Measurements from ENCODE around the gene EIF4E1B. TPM values are rescaled to one million over a fixed set of nuclear protein-coding genes. Genes with fewer than 3 reads are reported as not detected.

Gene EIF4E1B
- polyA plus RNA-seq, 1 donor from 2014 or later: 0.82 TPM

DNA sequence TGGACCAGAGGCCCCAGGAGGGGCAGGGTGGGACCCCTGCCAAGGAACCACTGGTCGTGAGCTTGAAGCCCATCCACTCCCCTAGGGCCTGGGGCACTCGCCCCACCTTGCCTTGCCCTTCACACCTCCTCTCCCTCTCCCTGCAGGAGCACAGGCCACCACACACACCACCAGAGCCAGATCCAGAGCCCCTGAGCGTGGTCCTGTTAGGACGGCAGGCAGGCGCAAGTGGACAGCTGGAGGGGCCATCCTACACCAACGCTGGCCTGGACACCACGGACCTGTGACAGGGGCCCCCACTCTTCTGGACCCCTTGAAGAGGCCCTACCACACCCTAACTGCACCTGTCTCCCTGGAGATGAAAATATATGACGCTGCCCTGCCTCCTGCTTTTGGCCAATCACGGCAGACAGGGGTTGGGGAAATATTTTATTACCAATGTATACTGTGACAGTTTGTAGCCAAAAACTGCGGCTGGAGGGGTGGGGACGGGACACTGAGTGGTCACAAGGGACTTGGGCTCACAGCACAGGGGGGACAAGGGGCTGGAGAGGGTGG is 35.0 kb upstream of the EIF4E1B start:
- no peaks in the 10 kb centered on the region for H3K9me2 ChIP-seq (ENCODE audit: insufficient read depth, low read length)
- no peak overlapping the region for H3K27ac ChIP-seq (ENCODE audit: low read length)
- H2AFZ ChIP-seq (ENCODE audit: low read depth, low read length): no peak overlapping the region
- TF ChIP-seq RAD21 (conservative IDR thresholded peaks at IDR 0.05) (no peak), SMC3 (conservative IDR thresholded peaks at IDR 0.05; ENCODE audit: poor library complexity) (no peak), EZH2 (IDR thresholded peaks at IDR 0.05; ENCODE audit: borderline replicate concordance, insufficient read depth, low read length, poor library complexity, severe bottlenecking) (no peak), REST (IDR thresholded peaks at IDR 0.05; ENCODE audit: borderline replicate concordance) (no peak), EP300 (conservative IDR thresholded peaks at IDR 0.05; ENCODE audit: poor library complexity, severe bottlenecking) (no peak), TAF1 (IDR thresholded peaks at IDR 0.05; ENCODE audit: low read depth) (no peak), POLR2AphosphoS5 (IDR thresholded peaks at IDR 0.05) (no peak), MXI1 (conservative IDR thresholded peaks at IDR 0.05; ENCODE audit: poor library complexity, severe bottlenecking) (no peak)
- TF ChIP-seq, protein P1, sequence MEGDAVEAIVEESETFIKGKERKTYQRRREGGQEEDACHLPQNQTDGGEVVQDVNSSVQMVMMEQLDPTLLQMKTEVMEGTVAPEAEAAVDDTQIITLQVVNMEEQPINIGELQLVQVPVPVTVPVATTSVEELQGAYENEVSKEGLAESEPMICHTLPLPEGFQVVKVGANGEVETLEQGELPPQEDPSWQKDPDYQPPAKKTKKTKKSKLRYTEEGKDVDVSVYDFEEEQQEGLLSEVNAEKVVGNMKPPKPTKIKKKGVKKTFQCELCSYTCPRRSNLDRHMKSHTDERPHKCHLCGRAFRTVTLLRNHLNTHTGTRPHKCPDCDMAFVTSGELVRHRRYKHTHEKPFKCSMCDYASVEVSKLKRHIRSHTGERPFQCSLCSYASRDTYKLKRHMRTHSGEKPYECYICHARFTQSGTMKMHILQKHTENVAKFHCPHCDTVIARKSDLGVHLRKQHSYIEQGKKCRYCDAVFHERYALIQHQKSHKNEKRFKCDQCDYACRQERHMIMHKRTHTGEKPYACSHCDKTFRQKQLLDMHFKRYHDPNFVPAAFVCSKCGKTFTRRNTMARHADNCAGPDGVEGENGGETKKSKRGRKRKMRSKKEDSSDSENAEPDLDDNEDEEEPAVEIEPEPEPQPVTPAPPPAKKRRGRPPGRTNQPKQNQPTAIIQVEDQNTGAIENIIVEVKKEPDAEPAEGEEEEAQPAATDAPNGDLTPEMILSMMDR (IDR thresholded peaks at IDR 0.05; ENCODE audit: poor library complexity, severe bottlenecking): no peak
- H3K36me3 ChIP-seq (ENCODE audit: insufficient read depth, low read length): peaks cover 6% of the 10 kb centered on the region
- no peaks in the 10 kb centered on the region for H3K9me3 ChIP-seq (ENCODE audit: low read length)
- no peak overlapping the region for H3K9ac ChIP-seq (ENCODE audit: low read length)
- no peaks in the 10 kb centered on the region for H3K27me3 ChIP-seq (ENCODE audit: insufficient read depth, low read depth, low read length)
- no peak overlapping the region for H3K4me2 ChIP-seq (ENCODE audit: low read length)
- no peaks in the 10 kb centered on the region for H3K79me2 ChIP-seq (replicated peaks; ENCODE audit: insufficient read depth, low read length)
- H3F3A ChIP-seq (ENCODE audit: insufficient read depth, low read length, poor library complexity, severe bottlenecking): no peaks in the 10 kb centered on the region
- no peak overlapping the region for H3K4me3 ChIP-seq (ENCODE audit: low read length)
- H4K20me1 ChIP-seq (ENCODE audit: insufficient read depth): no peaks in the 10 kb centered on the region

GRCh38 chr5:176596069-176596644 is 34.3 kb upstream of the EIF4E1B start:
- Histone ChIP-seq H3F3A (ENCODE audit: insufficient read depth, low read length, poor library complexity, severe bottlenecking) (no peaks in the 10 kb centered on the region), H3K9me3 (ENCODE audit: low read length) (no peaks in the 10 kb centered on the region), H3K4me3 (ENCODE audit: low read length) (no peak overlapping the region), H3K9me2 (ENCODE audit: insufficient read depth, low read length) (no peaks in the 10 kb centered on the region), H3K4me2 (ENCODE audit: low read length) (no peak overlapping the region), H3K27me3 (ENCODE audit: insufficient read depth, low read depth, low read length) (no peaks in the 10 kb centered on the region), H3K9ac (ENCODE audit: low read length) (no peak overlapping the region), H4K20me1 (ENCODE audit: insufficient read depth) (no peaks in the 10 kb centered on the region), H3K79me2 (replicated peaks; ENCODE audit: insufficient read depth, low read length) (peaks cover 4% of the 10 kb centered on the region), H2AFZ (ENCODE audit: low read depth, low read length) (no peak overlapping the region), H3K27ac (ENCODE audit: low read length) (no peak overlapping the region), H3K36me3 (ENCODE audit: insufficient read depth, low read length) (peaks cover 3% of the 10 kb centered on the region)
- no peak for TF ChIP-seq SMC3 (conservative IDR thresholded peaks at IDR 0.05; ENCODE audit: poor library complexity)
- TF ChIP-seq RAD21 (conservative IDR thresholded peaks at IDR 0.05): no peak

All from neural cell (in vitro differentiated cells).